Brain pericyte (primary cell): ENCODE data around the gene NGF.

ENCODE experiments used
- DNase-seq: peaks from one replicate; pipeline ENCODE4 v3.0.0-alpha.2; 2012; ENCODE audit warnings: low read depth, low spot score

NGF gene

DNA sequence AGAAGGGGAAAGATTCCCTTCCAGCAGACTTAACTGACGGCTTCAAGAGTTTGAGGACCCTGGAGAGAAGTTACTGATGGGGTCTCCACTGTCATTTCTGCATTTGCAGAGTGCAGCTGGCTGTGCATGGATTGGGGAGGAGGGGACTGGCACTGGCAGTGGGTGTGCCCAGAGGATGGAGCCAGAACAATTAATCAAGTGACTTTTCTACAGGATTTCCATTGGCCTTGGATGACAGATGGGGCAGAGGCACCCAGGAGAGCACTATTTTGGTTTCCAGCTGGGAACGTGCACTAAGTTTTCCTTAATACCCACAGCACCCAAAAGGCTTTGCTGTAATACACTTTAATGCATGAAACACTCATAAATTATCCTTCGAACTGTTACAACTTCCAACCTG lies 1.3 kb downstream of the NGF start:
- no peak for DNase-seq

DNA sequence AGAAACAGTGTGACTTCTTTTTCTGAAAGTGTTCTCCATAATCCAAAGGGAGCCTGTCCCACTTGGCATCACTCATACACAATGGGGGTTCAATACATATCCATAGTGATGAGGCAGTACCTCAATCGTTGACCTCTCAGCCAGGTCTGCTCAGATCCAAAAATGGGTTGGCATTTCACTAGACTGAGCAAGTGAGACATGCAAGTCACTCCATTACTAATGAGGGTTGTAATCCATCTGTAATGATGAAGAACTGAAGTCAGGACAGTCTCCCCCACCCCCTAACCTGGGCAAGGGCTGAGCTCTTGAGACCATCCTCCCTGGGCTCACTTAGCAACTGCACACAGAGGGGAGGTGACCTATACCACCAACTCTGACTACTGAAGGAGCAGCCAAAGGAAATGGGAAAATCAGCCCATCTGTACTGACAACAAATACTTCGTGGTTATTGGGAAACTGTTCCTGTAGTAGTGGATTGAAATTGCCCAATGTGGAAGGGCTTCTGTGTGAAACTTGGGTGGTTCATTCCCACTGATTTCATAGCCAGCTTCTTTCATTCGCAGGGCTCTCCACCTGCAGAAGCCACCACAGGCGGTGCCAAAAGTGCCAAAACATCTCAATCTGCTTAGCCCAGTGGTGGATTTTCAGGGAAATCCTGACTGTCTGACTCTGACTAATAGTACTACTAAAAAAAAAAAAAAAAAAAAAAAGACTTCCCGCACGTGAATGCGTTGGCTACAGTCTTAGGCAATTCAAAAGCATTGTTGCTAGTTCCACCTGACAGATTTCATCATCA lies 5.0 kb downstream of the NGF start:
- DNase-seq, result no peak

DNA sequence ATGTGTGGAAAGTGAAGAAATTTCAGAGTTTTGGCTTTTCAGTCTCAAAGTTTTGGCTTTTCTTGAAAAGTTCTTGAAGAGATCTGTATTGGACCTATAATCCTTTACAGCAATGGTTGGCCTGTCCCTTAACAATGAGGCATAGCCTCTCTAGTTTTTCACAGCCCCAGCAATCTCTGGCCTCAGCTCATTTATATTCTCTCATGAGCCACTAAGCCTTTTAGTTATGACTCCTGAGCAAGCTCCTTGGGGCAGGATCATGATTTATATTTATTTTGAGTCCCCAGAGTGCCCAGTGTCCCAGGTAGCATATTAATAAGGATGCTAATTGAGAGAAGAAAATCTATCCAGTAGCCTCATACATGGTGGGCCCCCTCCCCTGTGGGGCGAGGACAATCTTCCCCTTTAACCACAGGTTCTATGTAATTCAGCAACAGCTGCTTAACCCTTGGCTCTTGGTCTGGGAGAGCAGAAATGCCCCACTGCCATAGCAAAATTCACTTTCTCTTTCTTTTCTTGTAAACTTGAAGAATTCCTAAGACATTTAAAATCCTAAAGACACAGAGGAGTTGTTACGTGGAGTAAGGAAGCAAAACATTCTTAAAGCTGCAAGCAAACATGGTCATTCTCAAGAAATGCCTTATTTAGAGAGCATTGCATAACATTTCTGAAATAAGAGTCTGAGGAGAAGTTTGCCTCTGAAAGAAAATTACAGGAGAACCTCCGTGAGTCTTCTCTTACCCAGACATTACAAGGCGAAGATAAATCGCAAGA lies 6.3 kb downstream of the NGF start:
- no peak for DNase-seq

- no peak for DNase-seq
These were observed 7.5 kb downstream of the NGF start for GRCh38 chr1:115330480-115331013.

DNA sequence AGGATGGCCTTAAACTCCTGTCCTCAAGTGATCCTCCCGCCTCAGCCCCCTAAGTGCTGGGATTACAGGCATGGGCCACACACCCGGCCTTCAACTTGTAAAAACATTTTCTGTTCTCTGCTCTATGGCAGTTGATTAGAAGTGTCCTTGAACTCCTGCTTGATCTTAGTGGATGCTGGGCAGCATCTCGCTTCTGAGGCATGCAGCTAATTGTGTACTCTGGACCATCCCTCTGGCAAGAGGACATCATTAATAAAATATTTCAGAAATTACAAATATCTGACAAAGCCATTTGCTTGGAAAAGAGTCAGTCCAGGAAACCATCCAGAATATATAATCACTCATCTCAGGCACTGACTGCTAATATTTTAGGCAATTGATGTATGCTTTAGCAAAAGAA lies 8.1 kb downstream of the NGF start:
- DNase-seq, result no peak

DNA sequence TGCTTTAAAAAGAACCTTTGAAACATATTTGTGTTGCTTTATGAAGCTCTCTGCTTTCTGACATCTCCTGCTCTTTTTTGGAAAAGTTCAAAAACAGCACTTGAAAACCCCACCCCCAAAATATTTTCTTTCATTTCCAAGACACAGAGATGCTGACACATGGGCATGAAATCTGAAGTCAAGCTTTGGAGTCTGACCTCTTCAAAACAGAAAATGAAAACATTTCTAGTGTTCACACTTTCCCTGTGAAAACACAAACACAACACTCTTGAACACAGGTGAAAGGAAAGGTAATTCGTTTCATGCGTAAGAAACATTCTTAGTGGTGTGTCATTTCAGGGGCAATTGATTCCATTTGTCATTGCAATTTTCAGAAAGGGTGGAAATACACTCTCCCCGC lies 10.8 kb downstream of the NGF start:
- no peak for DNase-seq

GRCh38 chr1:115326419-115326818 lies 11.6 kb downstream of the NGF start:
- no peak for DNase-seq

DNA sequence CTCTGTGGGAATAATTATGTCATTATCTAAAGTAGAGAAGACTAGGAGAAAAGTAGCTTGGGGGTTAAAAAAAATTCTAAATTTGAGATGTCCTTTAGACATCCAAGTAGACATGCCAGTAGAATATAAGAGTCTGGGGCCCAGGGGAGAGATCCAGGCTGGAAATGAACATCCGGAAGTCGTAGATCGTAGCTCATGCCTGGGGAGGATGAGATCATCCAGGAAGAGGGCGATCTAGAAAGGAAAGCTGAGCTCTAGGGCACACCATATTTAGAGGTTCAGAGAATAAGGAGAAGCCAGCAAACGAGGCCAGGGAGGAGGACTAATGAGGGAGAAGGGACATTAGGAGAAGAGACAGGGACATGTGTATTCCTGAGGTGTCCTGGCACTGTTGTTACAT lies 12.2 kb downstream of the NGF start:
- no peak for DNase-seq

GRCh38 chr1:115324649-115325420 lies 13.2 kb downstream of the NGF start:
- no peak for DNase-seq

GRCh38 chr1:115323366-115324004 lies 14.6 kb downstream of the NGF start:
- no peak for DNase-seq

- no peak for DNase-seq
These were observed 15.4 kb downstream of the NGF start for GRCh38 chr1:115322631-115323030.

DNA sequence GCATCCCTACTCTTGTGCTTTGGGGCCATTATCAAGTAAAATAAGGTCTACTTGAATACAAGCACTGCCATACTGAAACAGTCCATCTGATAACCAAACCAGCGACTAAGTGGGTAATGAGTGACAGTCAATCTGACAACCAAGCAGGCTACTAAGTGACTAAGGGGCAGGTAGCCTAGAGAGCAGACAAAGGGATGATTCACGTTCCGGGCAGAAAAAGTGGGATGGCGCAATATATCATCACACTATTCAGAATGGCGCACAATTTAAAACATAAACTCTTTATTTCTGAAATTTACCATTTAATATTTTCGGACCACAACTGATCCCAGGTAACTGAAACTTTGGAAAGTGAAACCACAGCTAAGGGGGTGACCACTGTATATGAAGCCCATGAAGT lies 17.7 kb downstream of the NGF start:
- DNase-seq, result no peak

GRCh38 chr1:115319706-115320105 lies 18.3 kb downstream of the NGF start:
- no peak for DNase-seq

- DNase-seq, result no peak
These were observed 20.7 kb downstream of the NGF start for GRCh38 chr1:115317101-115318012.

DNA sequence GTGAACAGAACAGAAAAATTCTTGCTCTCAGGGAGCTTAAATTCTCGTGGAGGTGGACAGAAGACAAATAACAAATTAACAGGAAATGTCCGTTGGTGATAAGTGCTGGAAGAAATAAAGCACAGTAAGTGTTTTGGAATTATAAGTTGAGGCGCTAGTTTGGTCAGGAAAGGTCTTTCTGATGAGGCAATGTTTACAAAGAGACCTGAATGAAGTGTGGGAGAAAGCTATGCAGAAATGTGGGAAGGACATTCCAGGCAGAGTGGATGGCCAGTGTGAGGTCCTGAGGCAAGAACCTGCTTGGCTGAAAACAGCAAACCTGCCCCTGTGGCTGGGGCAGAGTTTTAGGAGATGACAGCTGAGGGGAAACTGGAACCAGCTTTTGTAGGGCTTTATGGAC lies 23.3 kb downstream of the NGF start:
- DNase-seq, result no peak

GRCh38 chr1:115314092-115314491 lies 24.0 kb downstream of the NGF start:
- no peak for DNase-seq

DNA sequence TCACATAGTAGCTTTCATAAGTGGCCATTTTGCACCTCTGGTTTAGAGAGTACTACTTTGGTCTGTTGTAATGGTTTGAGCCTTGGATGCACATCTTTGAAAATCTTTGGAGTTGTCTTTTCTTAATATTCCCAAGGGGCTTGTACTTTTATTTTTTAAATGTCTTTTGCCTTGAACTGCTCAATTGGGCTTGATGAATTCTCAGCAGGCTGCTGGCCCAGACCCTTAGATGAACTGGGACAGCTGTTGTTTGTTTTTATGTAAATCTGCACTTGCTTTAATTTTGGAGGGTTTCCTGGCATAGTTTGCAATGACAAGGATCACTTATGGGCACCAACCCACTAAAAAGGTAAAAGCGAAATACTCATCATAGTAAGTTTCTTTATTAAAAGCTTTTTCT lies 24.9 kb downstream of the NGF start:
- no peak for DNase-seq

- DNase-seq, result no peak
These were observed 25.3 kb downstream of the NGF start for GRCh38 chr1:115312742-115313141.

DNA sequence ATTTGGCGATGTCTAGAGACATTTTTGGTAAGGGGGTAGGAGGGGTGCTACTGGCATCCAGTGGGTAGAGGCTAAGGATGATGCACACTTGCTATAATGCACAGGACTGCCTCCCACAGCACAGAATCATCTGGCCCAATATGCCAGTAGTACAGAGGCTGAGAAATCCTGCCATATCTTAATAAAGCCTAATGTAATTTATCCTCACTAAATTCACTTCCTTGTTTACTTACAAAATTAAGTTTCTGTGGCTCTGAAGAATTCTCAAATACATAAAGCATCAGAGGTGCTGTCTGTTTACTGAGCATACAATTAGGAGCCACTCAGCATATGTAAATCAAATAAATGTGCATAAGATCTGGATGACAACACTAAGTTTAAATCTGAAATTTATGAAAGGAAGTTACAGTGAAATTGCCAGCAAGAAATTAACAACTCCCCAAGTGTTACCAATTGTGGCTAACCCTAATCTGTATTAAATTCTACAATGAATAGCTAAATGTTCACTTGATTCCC lies 26.5 kb downstream of the NGF start:
- DNase-seq, result no peak
